H1 (cell line): Measurements from ENCODE around the gene UBXN1. TPM values are rescaled to one million over a fixed set of nuclear protein-coding genes. Genes with fewer than 3 reads are reported as not detected.

Source experiments
- CTCF ChIA-PET: fragments of 300-600 bp; sonication (Branson Sonifier 250); formaldehyde crosslinking; loops from one replicate; lab custom pipeline; 2021; ENCODE audit not compliant: partially characterized antibody; lab: Charles Lee
- POLR2A ChIA-PET: fragments of 300-600 bp; sonication (Branson Sonifier 250); formaldehyde crosslinking; loops from one replicate; lab custom pipeline; 2021; ENCODE audit warnings: inconsistent platforms; ENCODE audit not compliant: partially characterized antibody; lab: Charles Lee
- DNase-seq, 2 experiments: peaks; one replicate each; pipeline versions ENCODE4 v3.0.0 to v3.0.0-alpha.2; 2010 to 2022; ENCODE audit warnings: low spot score in 2 of 2, low read depth in 1 of 2, mixed read lengths in 1 of 2
- FAIRE-seq: peaks from 2 replicates; lab custom pipeline; 2011; peaks lifted over from hg19 to GRCh38; lab: Jason Lieb, UNC
- H2AFZ ChIP-seq: 2 replicates; pipeline ENCODE4 v1.8.1; 2012; ENCODE audit warnings: low read length, inconsistent platforms
- H2AK5ac ChIP-seq: 2 replicates; pipeline ENCODE4 v1.6.1; 2013; ENCODE audit warnings: low read depth, low read length
- H2BK120ac ChIP-seq: replicated peaks from 2 replicates; pipeline ENCODE3; 2013; ENCODE audit warnings: low read depth, low read length, inconsistent platforms
- H2BK12ac ChIP-seq: 2 replicates; pipeline ENCODE4 v1.6.1; 2013; ENCODE audit warnings: low read depth, low read length
- H2BK15ac ChIP-seq: 2 replicates; pipeline ENCODE4 v1.6.1; 2013; ENCODE audit warnings: low read length
- H2BK20ac ChIP-seq: 2 replicates; pipeline ENCODE4 v1.6.1; 2013; ENCODE audit warnings: low read length
- H2BK5ac ChIP-seq: 2 replicates; pipeline ENCODE4 v1.6.1; 2013; ENCODE audit warnings: low read depth, low read length
- H3K14ac ChIP-seq: 2 replicates; pipeline ENCODE4 v1.6.1; 2013; ENCODE audit warnings: inconsistent platforms; ENCODE audit not compliant: insufficient read length
- H3K18ac ChIP-seq: 2 replicates; pipeline ENCODE4 v1.6.1; 2013; ENCODE audit warnings: low read length; ENCODE audit errors: extremely low read depth
- H3K23ac ChIP-seq: 2 replicates; pipeline ENCODE4 v1.6.1; 2013; ENCODE audit warnings: inconsistent platforms; ENCODE audit not compliant: insufficient read length
- H3K23me2 ChIP-seq: 2 replicates; pipeline ENCODE4 v1.6.1; 2013; ENCODE audit warnings: low read depth, low read length
- H3K27ac ChIP-seq: 2 replicates; pipeline ENCODE4 v1.6.1; 2011; ENCODE audit warnings: low read depth, low read length, inconsistent platforms
- H3K27me3 ChIP-seq, 4 experiments: replicated peaks in 1 of 4; 1 replicate in 1 of 4; 2 replicates in 3 of 4; pipeline versions ENCODE4 v1.6.1 to v1.8.1; 2011 to 2013; ENCODE audit warnings: low read length in 3 of 4, mild to moderate bottlenecking in 3 of 4, inconsistent platforms in 2 of 4, mixed read lengths in 2 of 4, moderate library complexity in 1 of 4; ENCODE audit not compliant: control insufficient read depth in 3 of 4, insufficient read depth in 3 of 4; ENCODE audit errors: extremely low read depth in 1 of 4
- H3K36me3 ChIP-seq, 4 experiments: 2 replicates each; pipeline versions ENCODE4 v1.6.1 to v1.8.1; 2011 to 2013; ENCODE audit warnings: mild to moderate bottlenecking in 4 of 4, low read length in 3 of 4, moderate library complexity in 2 of 4, control low read depth in 1 of 4, inconsistent platforms in 1 of 4; ENCODE audit not compliant: insufficient read depth in 4 of 4, control insufficient read depth in 2 of 4
- H3K4ac ChIP-seq: replicated peaks from 2 replicates; pipeline ENCODE3; 2013; ENCODE audit warnings: low read length, low read depth, mixed read lengths, inconsistent platforms; ENCODE audit not compliant: insufficient read length
- H3K4me1 ChIP-seq, 4 experiments: replicated peaks in 1 of 4; 1 replicate in 1 of 4; 2 replicates in 3 of 4; pipeline versions ENCODE4 v1.6.1 to v1.8.1; 2011 to 2013; ENCODE audit warnings: low read length in 3 of 4, inconsistent platforms in 2 of 4, mixed read lengths in 1 of 4; ENCODE audit not compliant: insufficient read depth in 4 of 4, control insufficient read depth in 3 of 4
- H3K4me2 ChIP-seq, 2 experiments: 2 replicates each; pipeline versions ENCODE4 v1.6.1 to v1.8.1; 2011 to 2013; ENCODE audit warnings: low read depth in 2 of 2, low read length in 2 of 2, control low read depth in 1 of 2, inconsistent platforms in 1 of 2, mild to moderate bottlenecking in 1 of 2; ENCODE audit not compliant: insufficient read depth in 1 of 2
- H3K4me3 ChIP-seq, 4 experiments: fragments of 200-600, 300-600 bp in 1 of 4; sonication (generic), shearing (Covaris generic), sonication (Bioruptor Twin) in 1 of 4; 2 replicates each; pipeline versions ENCODE4 v1.5.1 to v1.8.1; 2011 to 2016; ENCODE audit warnings: low read length in 4 of 4, low read depth in 3 of 4, control low read depth in 2 of 4, inconsistent platforms in 2 of 4, mild to moderate bottlenecking in 2 of 4, mixed read lengths in 1 of 4, moderate library complexity in 1 of 4; ENCODE audit not compliant: insufficient read depth in 2 of 4; ENCODE audit errors: extremely low read depth in 1 of 4
- H3K56ac ChIP-seq: replicated peaks from 2 replicates; pipeline ENCODE3; 2013; ENCODE audit warnings: low read depth, mild to moderate bottlenecking, mixed read lengths, low read length, inconsistent platforms; ENCODE audit not compliant: insufficient read length
- H3K79me1 ChIP-seq: 2 replicates; pipeline ENCODE4 v1.6.1; 2013; ENCODE audit warnings: low read depth, low read length, control low read depth
- H3K79me2 ChIP-seq, 2 experiments: 2 replicates each; pipeline versions ENCODE4 v1.6.1 to v1.8.1; 2012 to 2013; ENCODE audit warnings: low read length in 2 of 2, mild to moderate bottlenecking in 2 of 2, inconsistent platforms in 1 of 2; ENCODE audit not compliant: insufficient read depth in 2 of 2, control insufficient read depth in 1 of 2
- H3K9ac ChIP-seq, 4 experiments: replicated peaks in 1 of 4; 1 replicate in 1 of 4; 2 replicates in 3 of 4; pipeline versions ENCODE4 v1.6.1 to v1.8.1; 2011 to 2013; ENCODE audit warnings: low read depth in 3 of 4, low read length in 3 of 4, control low read depth in 2 of 4, mild to moderate bottlenecking in 2 of 4, moderate library complexity in 2 of 4, inconsistent platforms in 1 of 4; ENCODE audit errors: extremely low read depth in 1 of 4
- H3K9me3 ChIP-seq, 2 experiments: 2 replicates each; pipeline versions ENCODE4 v1.6.1 to v1.8.1; 2012 to 2013; ENCODE audit warnings: mild to moderate bottlenecking in 2 of 2, moderate library complexity in 2 of 2, control low read depth in 1 of 2, inconsistent platforms in 1 of 2, low read depth in 1 of 2, low read length in 1 of 2, mixed read lengths in 1 of 2; ENCODE audit not compliant: insufficient read depth in 2 of 2
- H4K20me1 ChIP-seq, 2 experiments: replicated peaks in 1 of 2; 2 replicates each; pipeline versions ENCODE3 to v1.8.1; 2011 to 2013; ENCODE audit warnings: inconsistent platforms in 2 of 2, low read length in 2 of 2, mild to moderate bottlenecking in 1 of 2; ENCODE audit not compliant: insufficient read depth in 2 of 2, control insufficient read depth in 1 of 2
- H4K5ac ChIP-seq: 2 replicates; pipeline ENCODE4 v1.6.1; 2013; ENCODE audit warnings: low read length, low read depth, mixed read lengths, inconsistent platforms; ENCODE audit not compliant: insufficient read length
- H4K8ac ChIP-seq: 2 replicates; pipeline ENCODE4 v1.8.0; 2013; ENCODE audit warnings: mild to moderate bottlenecking, moderate library complexity, low read length, inconsistent platforms; ENCODE audit not compliant: insufficient read depth; ENCODE audit errors: extremely low read depth
- H4K91ac ChIP-seq: replicated peaks from 2 replicates; pipeline ENCODE3; 2013; ENCODE audit warnings: low read length, mixed read lengths, inconsistent platforms; ENCODE audit not compliant: insufficient read length
- CHD2 ChIP-seq: IDR thresholded peaks from 2 replicates; pipeline ENCODE4 v1.6.1; 2012; ENCODE audit warnings: low read length, improper control_type of control experiment
- RBBP5 ChIP-seq: IDR thresholded peaks from 2 replicates; pipeline ENCODE4 v1.7.1; 2012; ENCODE audit warnings: low read depth, mild to moderate bottlenecking, inconsistent platforms, low read length, moderate library complexity, borderline replicate concordance
- RNF2 ChIP-seq: fragments of 200-900, 300-1000 bp; sonication (generic); IDR thresholded peaks from 2 replicates; pipeline ENCODE4 v1.7.1; 2016; ENCODE audit warnings: borderline replicate concordance, low read depth, mild to moderate bottlenecking, antibody characterized with exemption, low read length; ENCODE audit not compliant: poor library complexity, severe bottlenecking; ENCODE audit errors: missing control alignments
- SAP30 ChIP-seq: fragments of 300-600 bp; sonication (generic); IDR thresholded peaks from 2 replicates; pipeline ENCODE4 v1.7.1; 2012; ENCODE audit warnings: low read length, moderate library complexity, mild to moderate bottlenecking, inconsistent platforms; ENCODE audit not compliant: insufficient read depth, insufficient replicate concordance
- SP2 ChIP-seq: IDR thresholded peaks from 2 replicates; pipeline ENCODE4 v1.6.1; 2012; ENCODE audit warnings: mild to moderate bottlenecking, low read length, inconsistent platforms
- SP4 ChIP-seq: IDR thresholded peaks from 2 replicates; pipeline ENCODE4 v1.6.1; 2012; ENCODE audit warnings: low read length, inconsistent platforms
- WGBS, 2 experiments: shearing (Covaris generic) in 1 of 2; methylation state at CpG; one replicate each; pipeline versions ENCODE4 v1.1.6 to v1.1.7; 2013 to 2015; ENCODE audit warnings: low lambda C conversion rate in 2 of 2, mixed read lengths in 2 of 2, inconsistent platforms in 1 of 2, low coverage in 1 of 2, missing lambda C conversion rate in 1 of 2; ENCODE audit not compliant: insufficient replicate concordance in 2 of 2, insufficient coverage in 1 of 2, insufficient read length in 1 of 2; ENCODE audit errors: extremely low coverage in 1 of 2, missing lambda C conversion rate in 1 of 2; 5-methylcytosine and 5-hydroxymethylcytosine counted together
- polyA plus RNA-seq, 7 experiments: library from polyadenylated mRNA; depleted of rRNA in 3 of 7; stranded (reverse) in 5 of 7; unstranded in 2 of 7; fragments of >200 nt in 5 of 7; fragments of 200-250 nt in 2 of 7; gene quantifications; 1 replicate in 5 of 7; 2 replicates in 1 of 7; 4 replicates in 1 of 7; pipeline versions ENCODE4 v1.2.1 to v1.2.3, GENCODE V29; 2011 to 2013; ENCODE audit warnings: missing spikeins in 2 of 7, mixed read lengths in 2 of 7
- total RNA-seq: library from RNA; stranded (reverse); fragmentation: NEBNext Ultra II Directional; extraction: Animal tissue kit (Norgen Biotek cat#: 25700); gene quantifications from 2 replicates; pipeline ENCODE4 v1.2.1, GENCODE V29; 2021
- TF ChIP-seq, protein P1 (sequence below): IDR thresholded peaks from 2 replicates; pipeline ENCODE4 v1.6.1; 2011; ENCODE audit warnings: low read depth, mild to moderate bottlenecking, low read length; ENCODE audit not compliant: insufficient read depth

UBXN1 gene
- total and polyA plus RNA-seq, 2 of the 8 experiments (the other 6 are each of a cell fraction or from before 2014, with no cell fraction given) = 78.6 to 114 TPM

GRCh38 chr11:62646825-62647608 lies 31.9 kb downstream of the UBXN1 start:
- Histone ChIP-seq H4K8ac (no peak overlapping the region; the same call in 1 of the 2 replicates), H3K4ac (no peak overlapping the region), H3K4me1 (no peaks in the 10 kb centered on the region; a peak in 2 of 7 replicates), H2AFZ (no peak overlapping the region), H4K20me1 (peaks cover 3 to 21% of the 10 kb centered on the region in 2 experiments), H3K27ac (no peak overlapping the region), H3K14ac (no peak overlapping the region), H3K23me2 (peaks cover 5% of the 10 kb centered on the region; the same call in 1 of the 2 replicates), H3K36me3 (peaks cover 0 to 28% (median 7%) of the 10 kb centered on the region in 4 experiments; a peak in 6 of 8 replicates), H2AK5ac (no peak overlapping the region), H3K18ac (no peak overlapping the region), H3K9me3 (no peaks in the 10 kb centered on the region), H3K79me2 (peaks cover 11 to 50% of the 10 kb centered on the region in 2 experiments), H2BK12ac (no peak overlapping the region), H3K4me2 (peak overlapping the region; percentile 20 to 35; a peak in 3 of 4 replicates), H4K5ac (no peak overlapping the region), H3K79me1 (peaks cover 10% of the 10 kb centered on the region)
- ChIA-PET CTCF (interaction anchor here (0.8 to 2.0 kb wide), 7 partner anchors 18 to 122 kb away, joined by 3 to 12 read pairs (median 4); partner anchors contain the start of genes C11orf98 and CSKMT), POLR2A (interaction anchor here (0.5 to 50.4 kb wide), 15 partner anchors 10 to 208 kb away, joined by 3 to 2041 read pairs (median 6); partner anchors contain the start of genes B3GAT3, BSCL2, C11orf98 and CSKMT)
- no peak for TF ChIP-seq RNF2
- TF ChIP-seq, protein P1, sequence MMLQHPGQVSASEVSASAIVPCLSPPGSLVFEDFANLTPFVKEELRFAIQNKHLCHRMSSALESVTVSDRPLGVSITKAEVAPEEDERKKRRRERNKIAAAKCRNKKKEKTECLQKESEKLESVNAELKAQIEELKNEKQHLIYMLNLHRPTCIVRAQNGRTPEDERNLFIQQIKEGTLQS = no peak
- TF ChIP-seq SP4 = no peak
- no peak for TF ChIP-seq RBBP5
- no peak for TF ChIP-seq CHD2
- TF ChIP-seq SP2 = no peak
- no peak for TF ChIP-seq SAP30
- TF ChIP-seq, all 59 proteins: peak for 0
- Histone ChIP-seq H4K91ac (no peak overlapping the region), H3K27me3 (no peaks in the 10 kb centered on the region), H3K56ac (no peak overlapping the region), H2BK15ac (no peak overlapping the region), H2BK5ac (no peak overlapping the region), H3K23ac (no peak overlapping the region), H2BK120ac (no peak overlapping the region), H2BK20ac (no peak overlapping the region), H3K9ac (no peak overlapping the region), H3K4me3 (peak overlapping the region in 1 of 4 experiments; percentile 86; a peak in 4 of 8 replicates)
- DNase-seq (no peak), FAIRE-seq (no peak)
- WGBS, 2 experiments = 80% methylated on average over 30 of the region's 32 CpGs; no CpG with 5 or more reads in 1 of the 2 experiments
